CD4-positive, alpha-beta T cell treated with Interleukin-21 for 1 hour (primary cell): ENCODE data around the gene DNAJC15.
A peak's percentile ranks its signal among the peaks of the same experiment; 100 is the strongest.
"Not testable (repeated sequence)": the region's sequence is repeated elsewhere in the genome, so short reads cannot be mapped to it uniquely, and the experiment has no call there.

ENCODE experiments used
- DNase-seq: peaks from one replicate; pipeline ENCODE4 v3.0.0-alpha.2; 2020

DNAJC15 gene

GRCh38 chr13:43046259-43046658, 22.9 kb downstream of the DNAJC15 start:
- DNase-seq, result no peak

GRCh38 chr13:43054803-43055802, 31.7 kb downstream of the DNAJC15 start:
- DNase-seq, result peak; percentile 40

DNA sequence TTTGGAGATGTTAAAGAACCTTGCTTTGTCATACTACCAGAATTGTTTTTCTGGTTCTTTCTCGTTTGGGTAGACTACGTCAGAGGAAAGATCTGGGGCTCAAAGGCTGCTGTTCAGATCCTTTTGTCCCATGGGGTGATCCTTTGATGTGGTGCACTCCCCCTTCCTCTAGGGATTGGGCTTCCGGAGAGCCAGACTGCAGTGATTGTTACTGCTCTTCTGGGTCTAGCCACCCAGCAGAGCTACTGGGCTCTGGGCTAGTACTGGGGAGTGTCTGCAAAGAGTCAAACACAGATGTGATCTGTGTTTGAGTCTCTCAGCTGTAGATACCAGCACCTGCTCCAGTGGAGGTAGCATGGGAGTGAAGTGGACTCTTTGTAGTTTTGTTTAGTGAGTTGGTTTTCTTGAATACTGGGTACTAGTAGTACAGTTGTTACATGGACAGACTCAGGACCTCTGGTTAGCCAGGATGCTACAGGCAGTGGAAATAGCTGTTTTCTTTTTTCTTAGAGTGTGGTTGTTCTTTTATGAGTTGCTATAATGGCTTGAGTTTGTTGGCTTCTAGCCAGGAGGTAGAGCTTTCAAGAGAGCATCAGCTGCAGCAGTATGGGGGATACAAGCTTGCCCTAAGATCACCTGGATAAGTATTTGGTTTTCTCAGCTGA, 34.4 kb downstream of the DNAJC15 start:
- DNase-seq, result peak; percentile 60

DNA sequence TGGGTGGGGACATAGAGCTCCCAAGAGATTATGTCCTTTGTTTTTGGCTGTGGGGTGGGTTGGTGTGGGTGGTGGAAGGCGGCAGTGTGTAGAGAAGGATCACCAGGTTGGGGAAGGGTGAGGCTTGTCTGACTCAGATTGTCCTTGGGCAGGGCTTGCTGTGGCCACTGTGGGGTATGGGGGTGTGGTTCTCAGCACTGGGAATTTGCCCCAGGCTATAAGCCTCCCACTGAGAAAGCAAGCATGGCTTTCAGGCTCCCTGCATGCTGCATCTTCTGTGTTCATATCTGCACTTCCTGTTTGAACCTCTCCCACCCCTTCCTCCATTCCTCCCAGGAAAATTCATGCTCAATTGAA, 34.9 kb downstream of the DNAJC15 start:
- no peak for DNase-seq

- DNase-seq, result no peak
These were observed 35.4 kb downstream of the DNAJC15 start for GRCh38 chr13:43058831-43059230.

GRCh38 chr13:43059779-43060178, 36.4 kb downstream of the DNAJC15 start:
- DNase-seq, result not testable (repeated sequence)

DNA sequence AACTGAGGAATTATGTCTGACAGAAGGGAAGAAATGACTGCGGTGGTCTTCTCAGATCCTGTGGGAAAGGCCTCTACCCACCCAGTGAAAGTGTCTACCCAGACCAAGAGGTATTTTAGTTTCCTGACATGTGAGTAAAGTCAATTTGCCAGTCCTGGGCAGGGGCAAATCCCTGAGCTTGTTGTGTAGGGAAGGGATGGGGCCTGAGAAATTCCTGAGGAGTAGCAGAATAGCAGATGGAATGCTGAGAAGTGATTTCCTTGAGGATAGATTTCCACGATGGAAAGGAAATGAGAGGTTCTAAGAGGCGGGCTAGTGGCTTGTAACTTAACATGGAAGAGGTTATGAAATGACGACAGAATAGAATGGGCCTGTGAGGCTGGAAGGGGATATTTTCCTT, 37.4 kb downstream of the DNAJC15 start:
- not testable (repeated sequence) for DNase-seq

GRCh38 chr13:43061496-43062280, 38.3 kb downstream of the DNAJC15 start:
- no peak for DNase-seq

- no peak for DNase-seq
These were observed 48.4 kb downstream of the DNAJC15 start for GRCh38 chr13:43071824-43072223.

DNA sequence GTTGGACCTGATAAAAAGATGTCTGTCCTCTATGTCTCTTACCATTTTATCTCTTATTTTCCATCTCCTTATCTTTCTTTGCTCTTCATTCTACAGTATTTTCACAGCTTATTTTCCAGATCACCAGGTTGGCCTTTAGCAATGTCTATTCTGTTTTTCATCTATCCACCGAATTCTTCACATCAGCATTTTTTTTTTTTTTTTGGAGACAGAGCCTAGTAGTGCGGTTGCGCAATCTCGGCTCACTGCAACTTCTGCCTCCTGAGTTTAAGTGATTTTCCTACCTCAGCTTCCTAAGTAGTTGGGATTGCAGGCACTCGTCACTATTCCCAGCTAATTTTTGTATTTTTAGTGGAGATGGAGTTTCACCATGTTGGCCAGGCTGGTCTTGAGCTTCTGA, 49.0 kb downstream of the DNAJC15 start:
- DNase-seq, result no peak

DNA sequence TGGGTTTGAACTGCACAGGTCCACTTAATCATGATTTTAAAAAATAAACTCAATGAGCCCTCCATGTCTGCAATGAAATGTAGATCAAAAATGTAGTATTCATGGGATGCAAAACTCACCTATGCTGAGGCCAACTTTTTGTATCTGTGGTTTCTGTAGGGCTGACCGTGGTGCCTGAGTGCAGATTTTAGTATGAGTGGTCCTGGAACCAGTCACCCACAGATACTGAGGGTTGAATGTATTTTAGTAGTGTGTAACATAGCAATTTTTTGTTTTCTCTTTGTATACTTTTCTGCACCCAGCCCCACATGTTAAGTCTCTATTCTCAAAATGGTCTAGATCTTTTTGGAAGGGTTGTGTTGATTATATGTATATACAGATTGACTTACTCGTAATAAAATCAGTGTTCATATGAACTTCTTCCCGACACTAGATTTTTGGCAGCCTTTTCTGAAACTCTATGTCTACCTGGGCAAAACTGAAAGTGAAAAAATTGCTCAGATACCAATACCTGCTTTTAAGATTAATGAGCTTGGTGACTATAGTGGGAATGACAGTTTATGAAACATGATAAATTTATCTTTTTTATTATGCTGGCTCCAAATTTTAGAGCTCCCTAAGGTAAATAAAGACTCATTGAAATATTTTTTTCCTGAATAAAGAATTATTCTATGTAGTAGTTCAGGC, 51.6 kb downstream of the DNAJC15 start:
- DNase-seq, result peak; percentile 21

DNA sequence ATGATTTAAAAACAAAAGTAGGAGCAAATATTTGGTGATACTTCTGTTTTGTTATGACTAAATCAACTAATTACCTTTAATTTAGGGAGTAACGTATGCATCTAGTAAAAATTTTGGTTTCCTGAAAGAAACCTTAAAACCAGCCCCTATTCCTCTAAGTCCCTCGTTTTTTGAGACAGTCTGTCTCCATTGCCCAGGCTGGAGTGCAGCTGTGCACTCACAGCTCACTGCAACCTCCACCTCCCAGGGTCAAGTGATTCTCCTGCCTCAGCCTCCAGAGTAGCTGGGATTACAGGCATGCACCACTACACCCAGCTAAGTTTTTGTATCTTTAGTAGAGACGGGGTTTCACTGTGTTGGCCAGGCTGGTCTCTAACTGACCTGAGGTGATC, 52.1 kb downstream of the DNAJC15 start:
- not testable (repeated sequence) for DNase-seq

- DNase-seq, result no peak
These were observed 53.7 kb downstream of the DNAJC15 start for GRCh38 chr13:43077046-43077445.

- no peak for DNase-seq
These were observed 54.1 kb downstream of the DNAJC15 start for GRCh38 chr13:43077461-43077860.

GRCh38 chr13:43077906-43078305, 54.5 kb downstream of the DNAJC15 start:
- DNase-seq, result no peak

DNA sequence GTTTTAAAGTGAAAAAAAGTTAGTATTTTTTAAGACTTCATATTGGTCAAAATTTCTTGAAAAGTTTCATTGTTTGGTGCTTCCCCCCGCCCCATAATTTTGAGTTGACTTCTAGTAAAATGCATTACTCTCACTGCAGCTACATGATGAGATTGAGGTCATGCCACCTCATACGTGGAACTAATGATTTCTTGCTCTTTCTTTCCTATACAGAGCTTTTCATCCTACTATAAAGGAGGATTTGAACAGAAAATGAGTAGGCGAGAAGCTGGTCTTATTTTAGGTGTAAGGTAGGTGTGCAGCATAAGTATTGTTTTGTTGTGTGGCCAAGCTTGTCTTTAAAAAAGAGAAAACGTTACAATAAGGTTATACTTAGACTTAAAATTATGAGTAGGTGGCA, 55.0 kb downstream of the DNAJC15 start:
- DNase-seq, result no peak

GRCh38 chr13:43079392-43079931, 56.1 kb downstream of the DNAJC15 start:
- no peak for DNase-seq

DNA sequence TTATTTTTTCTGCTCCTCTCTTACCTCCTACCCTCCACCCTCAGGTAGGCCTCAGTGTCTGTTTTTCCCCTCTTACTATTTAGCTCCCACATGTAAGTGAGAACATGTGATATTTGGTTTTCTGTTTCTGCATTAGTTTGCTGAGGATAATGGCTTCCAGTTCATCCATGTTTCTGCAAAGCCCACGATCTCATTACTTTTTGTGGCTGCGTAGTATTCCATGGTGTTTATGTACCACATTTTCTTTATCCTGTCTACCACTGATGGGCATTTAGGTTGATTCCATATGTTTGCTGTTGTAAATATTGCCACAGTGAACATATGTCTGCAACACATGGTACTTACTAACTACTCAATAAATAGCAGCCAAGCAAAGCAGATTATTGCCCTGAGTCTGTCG, 56.8 kb downstream of the DNAJC15 start:
- no peak for DNase-seq

DNA sequence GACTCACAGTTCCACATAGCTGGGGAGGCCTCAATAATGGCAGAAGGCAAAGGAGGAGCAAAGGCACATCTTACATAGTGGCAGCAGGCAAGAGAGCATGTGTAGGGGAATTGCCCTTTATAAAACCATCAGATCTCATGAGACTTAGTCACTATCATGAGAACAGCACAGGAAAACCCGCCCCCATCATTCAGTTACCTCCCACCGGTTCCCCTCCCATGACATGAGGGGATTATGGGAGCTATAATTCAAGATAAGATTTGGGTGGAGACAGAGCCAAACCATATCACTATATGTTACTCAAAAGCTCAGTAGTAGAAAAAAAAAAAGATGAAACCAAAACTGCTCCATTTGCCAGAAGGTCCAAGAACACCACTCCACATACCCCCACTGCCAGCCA, 58.5 kb downstream of the DNAJC15 start:
- no peak for DNase-seq

GRCh38 chr13:43083750-43084149, 60.4 kb downstream of the DNAJC15 start:
- DNase-seq, result no peak

GRCh38 chr13:43085545-43085944, 62.2 kb downstream of the DNAJC15 start:
- peak; percentile 39 for DNase-seq

- no peak for DNase-seq
These were observed 62.8 kb downstream of the DNAJC15 start for GRCh38 chr13:43086181-43086580.
